Effector CD8-positive, alpha-beta T cell (primary cell): ENCODE data around the gene NAA80.

Source experiments
- DNase-seq: peaks from one replicate; lab custom pipeline; 2025; lab: John Stamatoyannopoulos, UW

The NAA80 gene

DNA sequence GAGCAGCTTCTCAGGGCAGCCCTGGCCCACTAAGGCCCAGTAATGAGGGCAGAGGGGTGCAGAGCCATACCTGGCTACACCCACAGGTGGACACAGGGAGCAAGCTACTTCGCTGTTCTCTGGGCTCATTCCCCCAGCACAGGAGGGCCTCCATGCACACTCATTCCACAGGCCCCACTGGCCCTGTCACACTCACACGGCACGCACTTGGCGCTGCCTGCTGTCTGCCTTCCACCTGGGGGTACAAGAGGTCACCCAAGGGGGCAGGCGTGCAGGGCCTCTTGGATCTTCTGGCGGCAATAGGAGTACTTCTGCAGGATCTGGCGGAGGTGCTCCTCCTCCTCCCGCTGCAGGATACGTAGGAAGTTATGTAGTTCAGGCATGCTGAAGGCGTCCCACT, 31.1 kb upstream of the NAA80 start:
- no peak for DNase-seq

DNA sequence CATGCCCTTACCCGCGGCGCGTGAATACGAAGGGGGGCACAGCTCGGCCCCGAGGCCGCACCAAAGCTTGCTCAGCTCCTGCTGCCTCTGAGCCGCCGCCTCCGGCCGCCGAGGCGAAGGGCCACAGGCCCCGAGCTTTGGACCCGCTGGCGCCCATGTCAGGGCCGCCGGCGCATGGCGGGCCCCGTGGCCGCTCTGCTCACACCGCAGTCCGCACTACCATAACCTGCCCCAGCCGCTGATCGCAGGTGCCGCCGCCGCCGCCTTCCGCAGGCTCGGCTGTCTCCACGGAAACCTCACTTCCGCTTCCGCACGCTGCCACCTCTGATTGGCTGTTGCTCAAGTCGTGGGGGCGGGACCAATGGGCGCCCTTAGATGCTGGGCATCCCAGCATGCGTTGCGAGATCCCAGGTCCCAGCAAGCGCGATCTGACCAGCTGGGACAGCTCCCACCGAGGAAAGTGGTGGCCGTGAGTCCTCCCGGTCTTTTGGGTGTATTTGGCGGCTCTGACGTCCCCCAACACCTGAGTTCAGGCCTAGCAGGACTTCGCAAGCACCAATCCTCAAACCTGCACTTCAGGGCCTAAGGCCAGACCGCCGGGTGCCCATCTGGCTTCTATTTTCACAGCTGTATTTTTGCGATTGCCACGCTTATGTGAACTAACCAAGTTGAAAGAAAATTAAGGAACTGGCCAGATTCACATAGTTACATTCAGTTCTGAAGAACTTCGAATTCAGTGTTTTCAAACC, 28.9 kb upstream of the NAA80 start, which contains the start of gene TUSC2:
Gene TUSC2 (minus strand): TSS at position 281 of the 749 bp plus-strand sequence. CDS start 124 bp downstream, at position 157.
- DNase-seq = peak; percentile 92

DNA sequence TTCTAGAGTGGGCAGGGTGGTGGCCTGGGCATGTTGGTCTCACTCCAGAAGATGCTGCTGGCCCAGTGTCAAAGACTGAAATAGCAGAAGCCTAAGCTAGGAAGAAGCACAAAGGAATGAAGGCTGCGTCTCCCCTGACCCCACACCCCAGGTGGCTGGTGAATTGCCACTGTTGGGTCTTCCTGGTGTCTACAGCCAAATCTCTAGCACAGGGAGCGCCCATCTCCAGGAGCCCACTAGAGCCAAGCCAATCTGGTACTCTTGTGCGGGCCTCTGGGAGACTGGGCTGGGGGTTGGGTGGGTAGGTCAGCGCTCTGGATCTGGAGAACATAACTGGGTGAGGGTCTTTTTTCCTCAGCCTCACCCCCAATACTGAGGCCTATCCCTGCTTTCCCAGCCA, 27.9 kb upstream of the NAA80 start:
- no peak for DNase-seq

DNA sequence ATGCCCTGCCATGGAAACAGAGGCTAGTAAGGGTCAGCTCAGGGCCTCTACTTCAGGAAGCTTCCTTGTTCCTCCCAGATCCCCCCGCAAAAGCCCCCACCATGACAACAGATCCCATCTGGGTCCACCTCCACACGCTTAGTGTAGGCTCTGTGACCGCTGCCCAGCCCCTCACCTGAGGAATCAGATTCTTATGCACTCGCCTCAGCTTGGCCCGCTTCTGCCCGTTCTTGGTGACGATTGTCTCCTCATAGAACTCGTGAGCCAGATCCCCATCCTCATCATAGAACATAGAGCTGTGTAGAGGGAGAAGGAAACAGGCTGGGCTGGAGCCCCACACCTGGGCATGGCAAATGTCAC, 27.0 kb upstream of the NAA80 start:
- no peak for DNase-seq

DNA sequence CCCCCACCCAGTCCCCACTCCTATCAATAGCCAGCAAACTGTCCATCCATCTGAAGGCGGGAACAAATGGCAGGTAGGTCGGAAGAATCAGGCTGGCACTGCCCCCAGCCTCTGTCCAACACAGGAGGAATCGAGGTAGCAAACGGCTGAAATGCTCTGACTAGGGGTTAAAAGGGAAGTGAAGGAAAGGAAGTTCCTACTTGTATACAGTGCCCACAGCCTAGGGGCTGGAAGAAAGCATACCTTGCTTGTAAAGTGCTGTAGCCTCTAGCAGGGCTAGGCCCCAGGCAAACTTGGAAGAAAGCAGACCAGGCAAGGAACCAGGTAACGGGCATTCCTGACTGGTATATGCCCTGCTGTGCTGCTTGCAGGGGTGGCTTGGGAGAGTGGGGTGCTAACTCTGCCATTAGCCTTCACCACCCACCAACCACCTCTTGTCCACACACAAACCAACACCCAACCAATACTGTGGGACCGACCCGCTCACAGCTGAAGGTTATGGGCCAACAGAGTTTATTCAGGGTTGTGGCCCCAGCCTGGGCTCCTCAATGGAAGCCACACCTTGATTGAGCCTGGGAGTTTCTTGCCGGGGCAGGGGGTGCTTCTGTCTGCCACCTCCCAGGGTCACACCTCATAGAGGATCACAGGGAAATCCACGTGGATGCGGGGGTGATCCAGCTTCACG, 26.4 kb upstream of the NAA80 start:
- no peak for DNase-seq

DNA sequence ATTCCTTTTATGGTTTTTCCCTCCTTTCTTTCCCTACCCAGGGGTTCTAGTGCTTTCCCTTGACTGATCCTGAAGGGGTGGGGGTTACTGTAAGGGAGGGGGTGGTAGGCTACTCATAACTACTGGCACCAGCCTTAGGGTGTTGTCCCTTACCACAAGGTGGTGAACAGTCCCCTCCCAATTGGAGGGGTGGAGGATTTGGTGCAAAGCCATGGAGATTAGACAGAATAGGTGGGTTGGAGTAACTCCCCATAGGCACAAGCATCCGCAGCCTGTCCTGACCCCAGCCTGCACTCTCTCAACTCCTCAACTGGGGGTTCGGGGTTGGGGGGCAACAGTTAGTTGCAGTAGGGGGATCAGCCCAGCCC, 25.9 kb upstream of the NAA80 start:
- DNase-seq = no peak

- peak; percentile 40 for DNase-seq
These were observed 25.3 kb upstream of the NAA80 start for GRCh38 chr3:50324351-50325112.

DNA sequence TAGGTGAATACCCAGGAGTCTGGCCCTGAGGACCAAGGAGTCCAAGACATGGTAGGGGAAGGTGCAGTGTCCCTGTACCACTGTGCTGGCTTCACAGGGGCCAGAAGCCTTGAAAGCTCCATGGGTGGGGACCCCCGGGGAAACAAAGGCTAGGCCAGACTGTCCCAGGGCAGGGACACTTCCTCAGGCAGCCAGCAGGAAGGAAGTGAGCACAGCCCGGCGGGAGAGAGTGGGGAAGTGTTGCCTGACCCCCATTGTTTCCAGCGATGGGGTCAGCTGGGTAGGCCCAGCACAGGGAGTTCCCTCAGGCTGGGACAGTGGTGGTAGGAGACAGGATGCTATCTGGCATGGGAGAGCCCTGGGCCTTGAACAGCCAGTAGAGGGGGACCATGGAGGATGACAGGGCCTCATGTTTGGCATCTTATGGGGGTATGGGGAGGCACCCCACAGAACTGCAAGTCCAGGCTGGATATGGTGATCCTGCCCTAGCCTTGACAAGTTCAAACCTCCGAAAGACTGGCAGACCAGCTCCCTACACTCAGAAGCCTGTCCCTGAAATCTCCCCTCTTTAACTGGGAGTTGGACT, 24.5 kb upstream of the NAA80 start:
- DNase-seq = no peak

DNA sequence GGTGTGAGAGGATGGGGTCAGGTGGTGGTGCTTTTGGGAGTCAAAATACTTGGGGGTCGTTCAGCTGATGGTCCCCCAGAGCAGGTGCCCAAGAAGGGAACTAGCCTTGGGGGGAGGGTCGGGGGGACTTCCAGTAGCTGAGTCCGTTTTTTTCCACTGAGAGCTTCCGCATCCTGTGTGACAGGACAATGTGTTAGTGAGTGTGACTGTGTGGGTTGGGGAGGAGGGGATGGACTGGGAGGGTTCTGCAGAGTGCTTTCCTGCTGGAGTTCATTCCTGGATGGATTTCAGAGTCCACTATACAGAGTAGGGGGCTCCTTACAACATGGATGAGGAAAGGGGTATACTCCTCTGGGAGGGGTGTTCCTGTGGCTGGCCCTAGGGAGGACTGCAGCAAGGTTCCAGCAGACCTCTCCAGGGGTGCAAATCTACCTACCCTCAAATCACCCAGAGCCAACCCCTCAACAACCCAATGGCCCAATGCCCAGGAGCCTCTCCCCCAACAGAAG, 23.9 kb upstream of the NAA80 start:
- no peak for DNase-seq

DNA sequence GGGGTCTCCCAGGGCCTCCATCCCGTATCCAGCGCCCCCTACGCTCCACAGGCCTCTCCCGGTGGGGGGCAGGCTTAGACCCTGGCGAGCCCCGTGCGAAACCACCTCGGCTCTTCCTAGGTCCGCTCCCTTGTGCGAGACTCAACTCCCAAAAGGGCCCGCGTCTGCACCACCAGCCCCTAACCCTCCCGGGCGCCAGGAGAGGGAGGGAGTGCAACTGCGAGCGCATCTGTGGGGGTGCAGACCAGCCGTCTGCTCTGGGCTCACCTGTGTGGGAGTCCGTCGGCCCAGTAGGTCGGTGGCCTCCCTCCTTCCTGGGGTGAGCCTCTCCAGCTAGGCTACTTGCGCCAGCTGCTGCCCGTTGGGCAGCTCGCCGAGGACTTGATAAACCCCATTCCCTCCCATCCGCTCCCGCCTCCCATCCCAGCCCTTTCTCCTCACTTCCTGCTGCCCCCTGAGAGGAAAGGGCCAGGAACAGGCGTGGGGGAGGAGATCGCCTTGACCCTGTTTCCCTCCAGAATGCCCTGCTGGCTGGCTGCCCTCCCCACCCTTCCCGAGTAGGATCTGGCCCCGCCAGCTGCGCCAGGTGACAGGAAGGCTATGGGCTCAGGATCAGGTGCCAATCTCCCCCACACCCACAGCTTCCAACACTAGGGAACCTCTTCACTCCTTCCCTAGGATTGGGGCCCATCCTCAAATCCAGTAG, 23.3 kb upstream of the NAA80 start, which contains the start of gene HYAL2:
Gene HYAL2 (minus strand): TSS at position 360 of the 706 bp plus-strand sequence. CDS start 2,256 bp downstream, outside the sequence.
- DNase-seq = no peak

GRCh38 chr3:50322115-50322385, 22.8 kb upstream of the NAA80 start:
- DNase-seq = no peak

- DNase-seq = peak; percentile 74
These were observed 22.3 kb upstream of the NAA80 start for GRCh38 chr3:50321336-50322114.

- DNase-seq = peak; percentile 55
These were observed 21.7 kb upstream of the NAA80 start for GRCh38 chr3:50320853-50321335.

DNA sequence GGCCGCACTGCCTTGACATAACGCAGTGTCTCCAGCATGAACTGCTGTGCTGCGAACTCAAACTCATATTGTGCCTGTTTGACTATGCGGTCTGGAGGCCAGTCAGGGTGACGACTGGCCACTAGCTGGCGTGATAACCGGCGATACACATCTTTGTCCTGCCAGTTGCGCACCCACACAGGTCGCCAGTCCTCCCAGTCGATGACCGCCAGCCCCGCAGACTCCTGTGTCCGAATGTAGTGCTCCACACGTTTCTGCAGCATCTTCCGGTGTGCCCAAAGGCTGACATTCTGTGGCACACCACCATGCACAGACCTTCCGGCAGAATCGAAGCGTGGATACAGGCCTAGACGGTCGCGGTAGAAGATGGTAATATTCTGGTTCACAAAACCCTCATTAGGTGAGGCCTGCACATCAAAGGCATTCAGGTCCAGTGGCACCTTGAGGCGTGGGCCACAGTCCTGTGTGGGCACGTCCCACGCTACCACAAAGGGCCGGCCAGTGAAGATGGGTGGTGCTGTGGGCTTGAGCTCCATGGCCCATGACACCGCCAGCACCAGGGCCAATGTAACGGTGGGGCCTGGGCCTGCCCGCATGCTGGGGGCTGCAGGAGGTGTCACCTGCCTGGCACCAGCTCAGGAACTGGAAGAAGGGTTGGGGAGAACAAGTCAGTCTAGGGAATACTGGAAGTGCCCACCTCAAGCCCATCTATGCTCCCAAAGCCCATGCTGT, 20.9 kb upstream of the NAA80 start:
- DNase-seq = no peak

DNA sequence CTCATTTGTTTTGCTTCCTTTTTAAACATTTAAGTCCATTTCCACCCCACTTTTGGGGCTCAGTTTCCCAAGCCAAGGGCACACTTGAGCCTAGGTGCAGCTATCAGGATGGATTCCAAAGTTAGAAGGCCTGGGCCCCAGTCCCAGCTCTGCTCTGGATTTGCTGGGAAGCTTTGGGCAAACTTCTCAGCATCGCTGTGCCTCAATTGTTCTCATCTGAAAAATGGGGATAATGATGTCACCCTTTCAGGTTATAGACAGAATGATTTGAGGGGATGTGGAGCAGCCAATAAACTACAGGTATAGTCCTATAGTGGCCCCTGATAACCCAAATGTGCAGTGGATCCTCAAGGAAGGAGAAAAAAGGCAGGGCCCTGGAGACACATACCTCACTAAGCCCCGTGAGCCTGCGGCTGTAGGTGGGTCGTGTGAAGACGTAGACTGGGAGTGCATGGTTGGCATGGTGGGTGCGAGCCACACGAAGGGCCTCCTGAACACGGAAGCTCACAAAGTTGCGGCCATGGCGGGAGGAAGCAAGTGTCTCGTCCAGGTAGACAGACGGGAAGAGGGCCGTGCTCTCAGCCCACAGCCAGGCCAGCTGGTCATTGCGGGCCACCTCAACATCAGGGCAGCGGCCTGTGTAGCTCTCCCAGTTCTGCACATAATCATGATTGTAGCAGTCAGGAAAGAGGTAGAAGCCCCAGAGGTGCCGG, 20.1 kb upstream of the NAA80 start:
- DNase-seq = no peak

GRCh38 chr3:50318615-50319014, 19.4 kb upstream of the NAA80 start:
- DNase-seq = no peak

DNA sequence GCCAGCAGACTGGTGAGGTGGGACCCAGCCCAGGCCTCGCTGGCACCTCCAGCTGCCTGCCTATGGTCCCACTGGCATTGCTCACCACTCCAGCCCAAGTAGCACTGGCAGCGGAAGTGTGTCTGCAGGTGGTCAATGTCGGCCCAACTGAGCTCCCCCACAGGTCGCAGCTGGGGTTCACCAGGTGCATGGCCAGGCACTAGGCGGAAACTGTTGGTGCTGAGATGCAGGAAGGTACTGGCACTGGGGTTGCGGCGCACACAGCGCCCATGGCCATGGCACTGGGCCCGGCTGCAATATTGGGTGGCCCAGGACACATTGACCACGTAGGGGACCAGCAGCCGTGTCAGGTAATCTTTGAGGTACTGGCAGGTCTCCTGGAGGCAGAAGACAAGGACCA, 19.0 kb upstream of the NAA80 start:
- DNase-seq = no peak

DNA sequence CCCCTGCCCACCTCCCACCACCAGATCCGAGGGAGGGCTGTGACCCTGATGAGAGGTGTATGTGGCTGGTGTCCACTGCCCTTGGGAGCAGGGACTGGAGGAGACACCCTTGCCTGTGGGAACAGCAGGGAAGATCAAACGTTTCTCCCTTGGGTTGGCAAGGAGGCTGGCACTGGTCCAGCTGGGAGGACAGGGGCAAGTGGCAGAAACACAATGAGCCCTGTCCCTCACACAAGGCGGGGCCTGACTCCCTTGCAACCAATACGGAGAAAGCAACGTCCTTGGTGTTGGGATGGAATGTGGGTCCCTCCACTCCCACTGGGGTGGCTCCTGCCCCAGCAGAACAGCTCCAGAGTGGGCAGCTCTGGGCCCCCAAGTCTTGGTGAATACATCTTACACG, 18.1 kb upstream of the NAA80 start:
- DNase-seq = no peak

DNA sequence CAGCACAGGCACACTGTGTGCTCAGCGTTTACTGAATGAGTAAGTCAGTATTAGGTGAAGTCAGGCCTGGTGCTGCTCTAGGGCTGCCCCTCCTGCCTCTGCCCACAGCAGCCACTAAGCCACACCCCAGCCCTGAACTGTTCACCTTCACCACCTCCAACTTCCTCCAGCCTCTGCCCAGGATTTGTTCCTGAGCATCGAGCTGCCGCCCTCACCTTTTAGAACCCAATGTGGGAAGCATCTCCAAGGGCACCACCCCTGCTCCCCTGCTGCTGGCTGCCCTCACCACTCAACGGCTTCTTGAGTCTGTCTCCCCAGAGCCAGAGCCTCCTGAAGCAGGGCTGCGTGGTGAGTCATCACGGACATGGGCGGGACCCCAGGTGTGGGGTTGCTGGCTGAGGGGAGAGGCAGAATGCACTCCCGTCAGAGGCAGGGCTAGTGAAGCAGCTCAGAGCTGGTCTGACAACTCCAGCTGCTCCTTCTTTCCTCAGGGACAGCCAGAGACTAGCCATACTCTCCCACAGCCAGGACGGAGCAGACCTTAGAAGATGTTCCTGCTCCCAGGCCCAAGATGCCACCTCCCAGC, 17.5 kb upstream of the NAA80 start:
- peak; percentile 14 for DNase-seq
